AG04450 (cell line): ENCODE measurements around the gene PIGU. TPM values are rescaled to one million over a fixed set of nuclear protein-coding genes. Genes with fewer than 3 reads are reported as not detected.
A peak's percentile ranks its signal among the peaks of the same experiment; 100 is the strongest.

Source experiments
- CTCF ChIA-PET: fragments of 300-600, 350-600 bp; formaldehyde crosslinking; extraction: SDS; loops from one replicate; lab custom pipeline; 2022; ENCODE audit warnings: antibody characterized with exemption, inconsistent platforms; lab: Charles Lee
- POLR2A ChIA-PET: fragments of 350-600 bp; formaldehyde crosslinking; extraction: SDS; loops from one replicate; lab custom pipeline; 2021; ENCODE audit warnings: antibody characterized with exemption, inconsistent platforms; lab: Yijun Ruan, JAX
- DNase-seq: peaks from one replicate; pipeline ENCODE4 v3.0.0-alpha.2; 2011; ENCODE audit warnings: low read depth, low spot score
- H3K27ac ChIP-seq: one replicate; pipeline ENCODE4 v1.5.1; 2012; ENCODE audit warnings: low read depth, low read length, control low read depth
- H3K27me3 ChIP-seq: one replicate; pipeline ENCODE4 v1.6.0; 2012; ENCODE audit warnings: low read length; ENCODE audit not compliant: control insufficient read depth, insufficient read depth
- H3K4me3 ChIP-seq: 2 replicates; pipeline ENCODE4 v1.5.1; 2011; ENCODE audit warnings: mild to moderate bottlenecking, low read depth, low read length, control low read depth
- H3K9me3 ChIP-seq: 2 replicates; pipeline ENCODE4 v1.5.1; 2012; ENCODE audit warnings: low read length; ENCODE audit not compliant: control insufficient read depth, insufficient read depth
- polyA plus RNA-seq: library from polyadenylated mRNA; depleted of rRNA; stranded (reverse); fragments of >200 nt; gene quantifications from 2 replicates; pipeline ENCODE4 v1.2.3, GENCODE V29; 2011
- TF ChIP-seq, protein P1 (sequence below): IDR thresholded peaks from 2 replicates; pipeline ENCODE4 v1.5.1; 2011; ENCODE audit warnings: low read depth, low read length, control low read depth, inconsistent platforms

Gene PIGU
- polyA plus RNA-seq, 1 experiment = 54.8 TPM

DNA sequence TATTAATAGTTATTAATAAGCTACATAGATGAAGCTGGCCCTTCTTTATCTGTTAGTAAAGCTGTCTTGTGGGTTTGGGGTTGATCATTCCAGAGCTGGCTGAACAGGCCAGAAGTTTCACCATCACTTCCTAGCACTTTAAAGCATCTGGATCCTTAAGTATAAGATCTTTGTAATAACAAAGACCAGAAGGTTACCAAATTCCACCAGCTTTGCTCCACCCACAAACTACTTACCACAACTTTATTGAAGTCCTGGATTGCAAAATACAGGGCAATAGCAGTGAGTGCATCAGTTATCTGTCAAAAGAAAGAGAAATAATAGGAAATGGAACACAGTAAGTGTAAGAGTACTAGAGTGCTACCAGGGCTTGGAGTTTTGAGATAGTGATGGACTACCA is 33.0 kb downstream of the PIGU start:
- ChIA-PET POLR2A (interaction anchor here (1.2 kb wide), 1 partner anchor 69 kb away, joined by 4 read pairs; no protein-coding TSS in a partner anchor), CTCF (no interaction called here)
- H3K4me3 ChIP-seq = no peak overlapping the region
- peak; percentile 79 for DNase-seq
- no peak overlapping the region for H3K27ac ChIP-seq
- no peaks in the 10 kb centered on the region for H3K9me3 ChIP-seq
- no peaks in the 10 kb centered on the region for H3K27me3 ChIP-seq
- TF ChIP-seq, protein P1, sequence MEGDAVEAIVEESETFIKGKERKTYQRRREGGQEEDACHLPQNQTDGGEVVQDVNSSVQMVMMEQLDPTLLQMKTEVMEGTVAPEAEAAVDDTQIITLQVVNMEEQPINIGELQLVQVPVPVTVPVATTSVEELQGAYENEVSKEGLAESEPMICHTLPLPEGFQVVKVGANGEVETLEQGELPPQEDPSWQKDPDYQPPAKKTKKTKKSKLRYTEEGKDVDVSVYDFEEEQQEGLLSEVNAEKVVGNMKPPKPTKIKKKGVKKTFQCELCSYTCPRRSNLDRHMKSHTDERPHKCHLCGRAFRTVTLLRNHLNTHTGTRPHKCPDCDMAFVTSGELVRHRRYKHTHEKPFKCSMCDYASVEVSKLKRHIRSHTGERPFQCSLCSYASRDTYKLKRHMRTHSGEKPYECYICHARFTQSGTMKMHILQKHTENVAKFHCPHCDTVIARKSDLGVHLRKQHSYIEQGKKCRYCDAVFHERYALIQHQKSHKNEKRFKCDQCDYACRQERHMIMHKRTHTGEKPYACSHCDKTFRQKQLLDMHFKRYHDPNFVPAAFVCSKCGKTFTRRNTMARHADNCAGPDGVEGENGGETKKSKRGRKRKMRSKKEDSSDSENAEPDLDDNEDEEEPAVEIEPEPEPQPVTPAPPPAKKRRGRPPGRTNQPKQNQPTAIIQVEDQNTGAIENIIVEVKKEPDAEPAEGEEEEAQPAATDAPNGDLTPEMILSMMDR = no peak

DNA sequence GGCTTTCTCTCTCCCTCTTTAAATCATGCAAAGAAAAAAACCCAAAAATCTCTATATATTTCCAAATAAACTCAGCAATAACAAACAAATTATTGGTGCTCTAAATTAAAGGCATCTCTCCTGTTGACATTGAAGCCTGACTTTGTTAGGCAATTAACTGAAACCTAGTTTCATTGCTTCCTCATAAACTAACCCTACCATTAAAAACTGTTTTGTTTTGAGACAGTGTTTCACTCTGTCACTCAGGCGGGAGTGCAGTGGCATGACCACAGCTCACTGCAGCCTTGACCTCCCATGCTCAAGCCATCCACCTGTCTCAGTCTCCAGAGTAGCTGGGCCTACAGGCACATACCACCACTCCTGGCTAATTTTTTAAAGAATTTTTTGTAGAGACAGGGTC is 34.9 kb downstream of the PIGU start:
- Histone ChIP-seq H3K9me3 (no peaks in the 10 kb centered on the region), H3K27ac (no peak overlapping the region), H3K27me3 (no peaks in the 10 kb centered on the region), H3K4me3 (no peak overlapping the region)
- DNase-seq = no peak
- ChIA-PET POLR2A (no interaction called here), CTCF (no interaction called here)
- TF ChIP-seq, protein P1 = no peak

DNA sequence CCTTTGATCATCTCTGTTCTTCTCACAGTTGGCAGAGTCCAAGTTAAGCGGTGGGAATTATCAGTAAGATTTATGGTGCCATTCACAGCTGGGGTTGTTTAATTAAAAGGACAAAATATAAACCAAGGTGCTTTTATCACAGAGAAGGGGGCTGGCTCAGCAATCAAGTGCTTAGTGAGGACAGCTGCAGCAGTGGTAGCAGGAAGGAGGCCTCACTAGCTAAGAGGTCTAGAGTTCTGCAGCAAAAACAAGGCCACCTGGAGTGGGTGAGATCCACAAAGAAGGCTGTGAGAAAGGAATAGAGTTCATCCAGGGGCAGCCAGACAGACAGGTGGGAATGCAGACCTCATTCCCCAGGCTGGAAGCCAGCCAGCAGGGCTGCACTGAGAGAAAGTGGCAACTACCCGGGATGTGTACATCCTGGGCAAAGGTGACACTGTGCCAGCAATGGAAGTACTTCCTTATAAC is 37.1 kb downstream of the PIGU start:
- no peaks in the 10 kb centered on the region for H3K9me3 ChIP-seq
- TF ChIP-seq, protein P1 = no peak
- ChIA-PET POLR2A (no interaction called here), CTCF (no interaction called here)
- DNase-seq = no peak
- H3K4me3 ChIP-seq = no peak overlapping the region
- H3K27ac ChIP-seq = no peak overlapping the region
- H3K27me3 ChIP-seq = no peaks in the 10 kb centered on the region

DNA sequence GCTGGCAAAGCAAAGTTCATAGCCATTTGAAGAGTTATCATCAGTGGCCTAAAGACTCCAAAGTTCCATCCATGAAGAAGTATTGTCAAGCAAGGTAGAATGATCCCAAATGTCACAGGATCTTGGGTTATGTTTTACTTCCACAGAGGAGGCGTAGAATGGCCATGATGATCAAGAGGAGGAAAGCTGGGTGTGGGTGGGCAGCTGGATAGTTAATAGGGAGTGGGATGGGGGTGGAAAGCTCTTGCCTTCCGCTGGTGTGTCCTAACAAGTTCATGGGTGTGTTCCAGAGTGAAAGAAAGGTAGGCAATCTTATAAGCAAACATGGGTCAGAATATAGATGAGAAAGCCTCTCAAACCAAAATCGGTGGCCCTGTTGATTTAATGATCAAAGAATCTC is 38.4 kb downstream of the PIGU start:
- POLR2A ChIA-PET = no interaction called here
- H3K9me3 ChIP-seq = no peaks in the 10 kb centered on the region
- H3K27me3 ChIP-seq = no peaks in the 10 kb centered on the region
- CTCF ChIA-PET = no interaction called here
- H3K27ac ChIP-seq = no peak overlapping the region
- H3K4me3 ChIP-seq = no peak overlapping the region
- TF ChIP-seq, protein P1 = no peak
- DNase-seq = no peak

- H3K27ac ChIP-seq = peak overlapping the region; percentile 33
- H3K4me3 ChIP-seq = no peak overlapping the region
- H3K27me3 ChIP-seq = no peaks in the 10 kb centered on the region
- ChIA-PET POLR2A (no interaction called here), CTCF (no interaction called here)
- TF ChIP-seq, protein P1 = no peak
- DNase-seq = no peak
- H3K9me3 ChIP-seq = no peaks in the 10 kb centered on the region
These were observed 38.9 kb downstream of the PIGU start for GRCh38 chr20:34638039-34638292.
